GM12873 (cell line): ENCODE results near the gene SLC35F4.

ENCODE experiments used
- CTCF ChIP-seq: IDR thresholded peaks from 2 replicates; pipeline ENCODE4 v1.5.1; 2012; ENCODE audit warnings: low read depth, mild to moderate bottlenecking, moderate library complexity, low read length, control low read depth; ENCODE audit not compliant: insufficient read depth; ENCODE audit errors: missing control alignments

SLC35F4 gene

GRCh38 chr14:57659052-57659451, 206.8 kb downstream of the SLC35F4 start:
- no peak for TF ChIP-seq CTCF

- no peak for TF ChIP-seq CTCF
These were observed 208.4 kb downstream of the SLC35F4 start for GRCh38 chr14:57657487-57657886.

GRCh38 chr14:57656853-57657252, 209.0 kb downstream of the SLC35F4 start:
- TF ChIP-seq CTCF: no peak

- TF ChIP-seq CTCF: no peak
These were observed 213.1 kb downstream of the SLC35F4 start for GRCh38 chr14:57652769-57653168.

- no peak for TF ChIP-seq CTCF
These were observed 224.1 kb downstream of the SLC35F4 start for GRCh38 chr14:57641776-57642175.

- TF ChIP-seq CTCF: no peak
These were observed 225.9 kb downstream of the SLC35F4 start for GRCh38 chr14:57640036-57640435.

- no peak for TF ChIP-seq CTCF
These were observed 228.0 kb downstream of the SLC35F4 start for GRCh38 chr14:57637901-57638300.

- TF ChIP-seq CTCF: no peak
These were observed 231.6 kb downstream of the SLC35F4 start for GRCh38 chr14:57634335-57634734.
